Measurements from ENCODE around the gene GLOD4.

GLOD4 gene

DNA sequence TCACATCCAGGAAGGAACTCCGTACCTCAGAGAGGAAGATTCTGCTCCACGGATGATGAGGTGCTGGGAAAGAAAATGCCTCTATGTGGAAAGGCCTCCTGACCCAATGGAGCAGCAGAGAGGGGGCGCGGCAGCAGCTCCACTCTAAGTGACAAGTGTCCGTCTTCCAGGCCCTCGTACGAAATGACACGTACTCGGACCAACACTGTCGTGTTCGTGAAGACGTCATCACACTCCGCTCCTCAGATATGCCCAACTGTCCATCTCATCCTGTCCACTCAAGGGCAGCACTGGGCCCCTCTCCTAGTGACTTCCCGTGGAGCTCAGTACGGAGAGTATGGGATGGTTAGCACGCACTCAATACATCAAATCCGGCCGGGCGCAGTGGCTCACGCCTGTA, 32.3 kb upstream of the GLOD4 start:
- Histone ChIP-seq H3K36me3 (replicated peaks; ENCODE audit: insufficient read depth, low read length) (no peaks in the 10 kb centered on the region), H4K20me1 (ENCODE audit: insufficient read depth, low read length) (no peaks in the 10 kb centered on the region), H3K79me2 (ENCODE audit: low read length) (no peaks in the 10 kb centered on the region), H3K9me2 (replicated peaks; ENCODE audit: insufficient read depth, low read length) (no peaks in the 10 kb centered on the region), H3K9me3 (replicated peaks; ENCODE audit: insufficient read depth, low read length) (no peaks in the 10 kb centered on the region), H3K27ac (ENCODE audit: low read length) (no peak overlapping the region), H3K4me2 (ENCODE audit: low read depth, low read length) (no peak overlapping the region), H3F3A (ENCODE audit: insufficient read depth, low read length) (no peaks in the 10 kb centered on the region), H3K27me3 (replicated peaks; ENCODE audit: insufficient read depth, low read length) (peaks cover 86% of the 10 kb centered on the region), H3K4me3 (ENCODE audit: low read length) (no peak overlapping the region), H3K4me1 (ENCODE audit: low read length) (no peaks in the 10 kb centered on the region), H3K9ac (ENCODE audit: low read length) (no peak overlapping the region), H2AFZ (ENCODE audit: low read length) (no peak overlapping the region)
- no peak for DNase-seq
- TF ChIP-seq EZH2 (optimal IDR thresholded peaks at IDR 0.05; ENCODE audit: low read depth, low read length) (no peak), EZH2phosphoT487 (IDR thresholded peaks at IDR 0.05; ENCODE audit: low read length) (no peak)
- TF ChIP-seq, protein P1, sequence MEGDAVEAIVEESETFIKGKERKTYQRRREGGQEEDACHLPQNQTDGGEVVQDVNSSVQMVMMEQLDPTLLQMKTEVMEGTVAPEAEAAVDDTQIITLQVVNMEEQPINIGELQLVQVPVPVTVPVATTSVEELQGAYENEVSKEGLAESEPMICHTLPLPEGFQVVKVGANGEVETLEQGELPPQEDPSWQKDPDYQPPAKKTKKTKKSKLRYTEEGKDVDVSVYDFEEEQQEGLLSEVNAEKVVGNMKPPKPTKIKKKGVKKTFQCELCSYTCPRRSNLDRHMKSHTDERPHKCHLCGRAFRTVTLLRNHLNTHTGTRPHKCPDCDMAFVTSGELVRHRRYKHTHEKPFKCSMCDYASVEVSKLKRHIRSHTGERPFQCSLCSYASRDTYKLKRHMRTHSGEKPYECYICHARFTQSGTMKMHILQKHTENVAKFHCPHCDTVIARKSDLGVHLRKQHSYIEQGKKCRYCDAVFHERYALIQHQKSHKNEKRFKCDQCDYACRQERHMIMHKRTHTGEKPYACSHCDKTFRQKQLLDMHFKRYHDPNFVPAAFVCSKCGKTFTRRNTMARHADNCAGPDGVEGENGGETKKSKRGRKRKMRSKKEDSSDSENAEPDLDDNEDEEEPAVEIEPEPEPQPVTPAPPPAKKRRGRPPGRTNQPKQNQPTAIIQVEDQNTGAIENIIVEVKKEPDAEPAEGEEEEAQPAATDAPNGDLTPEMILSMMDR (IDR thresholded peaks at IDR 0.05; ENCODE audit: low read length) = no peak

DNA sequence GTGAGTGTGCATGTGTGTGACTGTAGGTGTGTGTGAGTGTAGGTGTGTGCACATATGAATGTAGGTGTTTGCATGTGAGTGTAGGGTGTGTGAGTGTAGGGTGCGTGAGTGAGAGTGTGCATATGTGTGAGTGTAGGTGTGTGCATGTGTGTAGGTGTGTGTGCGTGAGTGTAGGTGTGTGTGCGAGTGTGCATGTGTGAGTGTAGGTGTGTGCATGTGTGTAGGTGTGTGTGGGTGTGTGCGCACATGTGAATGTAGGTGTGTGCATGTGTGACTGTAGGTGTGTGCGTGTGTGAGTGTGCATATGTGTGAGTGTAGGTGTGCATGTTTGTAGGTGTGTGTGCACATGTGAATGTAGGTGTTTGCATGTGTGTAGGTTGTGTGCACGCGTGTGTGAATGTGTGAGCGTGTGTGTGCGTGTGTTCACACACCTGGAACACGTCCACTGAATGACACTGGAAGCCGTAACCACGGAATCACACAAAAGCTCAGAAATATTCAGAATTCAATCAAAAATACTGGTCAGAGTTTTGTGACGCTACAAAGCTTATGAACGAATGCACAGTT, 30.6 kb upstream of the GLOD4 start:
- H3K27ac ChIP-seq (ENCODE audit: low read length) = no peak overlapping the region
- H3K4me3 ChIP-seq (ENCODE audit: low read length) = no peak overlapping the region
- no peaks in the 10 kb centered on the region for H3K9me3 ChIP-seq (replicated peaks; ENCODE audit: insufficient read depth, low read length)
- no peaks in the 10 kb centered on the region for H3K36me3 ChIP-seq (replicated peaks; ENCODE audit: insufficient read depth, low read length)
- no peaks in the 10 kb centered on the region for H4K20me1 ChIP-seq (ENCODE audit: insufficient read depth, low read length)
- no peak overlapping the region for H3K9ac ChIP-seq (ENCODE audit: low read length)
- DNase-seq = no peak
- no peak overlapping the region for H2AFZ ChIP-seq (ENCODE audit: low read length)
- no peak overlapping the region for H3K4me2 ChIP-seq (ENCODE audit: low read depth, low read length)
- H3K79me2 ChIP-seq (ENCODE audit: low read length) = no peaks in the 10 kb centered on the region
- TF ChIP-seq EZH2 (optimal IDR thresholded peaks at IDR 0.05; ENCODE audit: low read depth, low read length) = no peak
- TF ChIP-seq, protein P1 (IDR thresholded peaks at IDR 0.05; ENCODE audit: low read length) = no peak
- TF ChIP-seq EZH2phosphoT487 (IDR thresholded peaks at IDR 0.05; ENCODE audit: low read length) = no peak
- no peaks in the 10 kb centered on the region for H3K9me2 ChIP-seq (replicated peaks; ENCODE audit: insufficient read depth, low read length)
- no peaks in the 10 kb centered on the region for H3F3A ChIP-seq (ENCODE audit: insufficient read depth, low read length)
- peaks cover 87% of the 10 kb centered on the region for H3K27me3 ChIP-seq (replicated peaks; ENCODE audit: insufficient read depth, low read length)
- no peaks in the 10 kb centered on the region for H3K4me1 ChIP-seq (ENCODE audit: low read length)

DNA sequence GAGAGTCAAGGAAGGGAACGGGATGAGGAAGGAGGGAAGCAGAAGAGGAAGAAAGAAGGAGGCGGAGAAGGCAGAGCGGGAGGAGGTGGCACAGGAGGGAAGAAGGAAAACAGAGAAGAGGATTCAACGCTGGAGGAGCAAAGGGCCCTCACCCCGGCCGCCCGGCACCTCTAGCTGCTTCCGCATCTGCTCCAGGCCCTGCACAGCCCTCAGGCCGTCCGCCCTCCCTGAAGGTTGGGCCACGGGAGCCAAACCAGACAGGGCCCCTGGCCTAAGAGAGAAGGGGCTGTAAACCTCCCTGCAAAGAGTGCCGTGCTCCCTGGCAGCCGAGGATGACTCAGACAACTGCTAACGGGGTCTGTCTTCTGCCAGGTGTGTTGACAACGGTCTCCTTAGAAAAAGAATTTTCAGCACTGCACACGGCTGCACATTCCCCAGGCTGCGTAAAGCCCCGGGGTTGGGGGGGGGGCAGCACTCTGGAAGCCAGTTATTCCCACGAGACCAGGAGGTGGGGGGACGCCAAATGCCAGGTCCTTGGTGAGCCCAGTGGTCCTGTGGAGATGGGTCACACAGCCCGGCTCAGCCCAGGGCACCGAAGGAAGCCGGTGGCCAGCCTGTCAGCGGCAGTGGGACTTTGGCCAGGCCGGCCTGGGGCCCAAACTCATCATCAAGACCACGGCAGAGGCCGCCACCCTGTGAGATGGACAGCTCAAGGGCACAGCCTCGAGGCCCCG, 29.1 kb upstream of the GLOD4 start:
- H3F3A ChIP-seq (ENCODE audit: insufficient read depth, low read length) = no peaks in the 10 kb centered on the region
- no peaks in the 10 kb centered on the region for H3K36me3 ChIP-seq (replicated peaks; ENCODE audit: insufficient read depth, low read length)
- no peak for TF ChIP-seq EZH2 (optimal IDR thresholded peaks at IDR 0.05; ENCODE audit: low read depth, low read length)
- TF ChIP-seq EZH2phosphoT487 (IDR thresholded peaks at IDR 0.05; ENCODE audit: low read length) = no peak
- TF ChIP-seq, protein P1 (IDR thresholded peaks at IDR 0.05; ENCODE audit: low read length) = no peak
- H3K27ac ChIP-seq (ENCODE audit: low read length) = no peak overlapping the region
- no peaks in the 10 kb centered on the region for H3K79me2 ChIP-seq (ENCODE audit: low read length)
- H3K9me3 ChIP-seq (replicated peaks; ENCODE audit: insufficient read depth, low read length) = no peaks in the 10 kb centered on the region
- H3K4me3 ChIP-seq (ENCODE audit: low read length) = no peak overlapping the region
- no peak overlapping the region for H3K4me2 ChIP-seq (ENCODE audit: low read depth, low read length)
- H3K27me3 ChIP-seq (replicated peaks; ENCODE audit: insufficient read depth, low read length) = peaks cover 87% of the 10 kb centered on the region
- no peak for DNase-seq
- H4K20me1 ChIP-seq (ENCODE audit: insufficient read depth, low read length) = no peaks in the 10 kb centered on the region
- H2AFZ ChIP-seq (ENCODE audit: low read length) = no peak overlapping the region
- H3K9ac ChIP-seq (ENCODE audit: low read length) = no peak overlapping the region
- H3K9me2 ChIP-seq (replicated peaks; ENCODE audit: insufficient read depth, low read length) = no peaks in the 10 kb centered on the region
- H3K4me1 ChIP-seq (ENCODE audit: low read length) = no peaks in the 10 kb centered on the region
